ENCODE data around the gene GRM5.

The GRM5 gene

DNA sequence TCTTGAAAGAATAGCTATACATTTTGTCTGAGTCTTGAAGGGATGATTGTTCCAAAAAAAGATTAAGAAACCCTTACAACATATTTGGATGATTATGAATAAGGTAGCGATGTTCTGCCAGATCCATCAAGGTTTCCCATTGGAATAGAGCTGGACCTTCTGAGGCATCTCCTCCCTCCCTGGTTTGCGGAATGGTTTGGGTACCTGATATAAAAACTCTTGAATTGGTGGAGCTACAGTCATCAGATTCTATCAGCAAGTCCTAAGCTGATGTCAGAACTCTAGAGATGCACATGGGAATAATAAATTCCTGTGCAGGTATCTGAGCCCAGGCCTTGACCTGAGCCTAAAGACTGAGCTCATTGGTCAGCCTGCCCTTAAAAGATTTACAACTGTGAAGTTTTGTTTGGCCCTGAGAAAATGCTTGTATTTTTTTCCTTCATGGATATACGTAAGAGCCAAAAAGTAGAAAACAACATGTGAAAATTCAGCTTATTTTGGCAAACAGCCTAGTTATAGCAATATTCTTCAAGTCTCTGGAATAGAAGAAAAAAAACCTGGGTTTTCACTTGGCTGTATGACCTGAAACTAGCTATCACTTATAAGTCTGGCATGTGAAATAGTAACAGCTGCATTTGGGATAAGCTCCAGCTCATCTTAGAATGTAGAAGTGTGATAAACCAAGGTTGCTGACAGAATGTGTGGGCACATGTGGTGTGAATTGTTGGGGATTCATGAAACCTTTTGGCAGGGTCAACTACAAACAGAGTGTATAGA lies 462.5 kb downstream of the GRM5 start:
- DNase-seq = no peak

DNA sequence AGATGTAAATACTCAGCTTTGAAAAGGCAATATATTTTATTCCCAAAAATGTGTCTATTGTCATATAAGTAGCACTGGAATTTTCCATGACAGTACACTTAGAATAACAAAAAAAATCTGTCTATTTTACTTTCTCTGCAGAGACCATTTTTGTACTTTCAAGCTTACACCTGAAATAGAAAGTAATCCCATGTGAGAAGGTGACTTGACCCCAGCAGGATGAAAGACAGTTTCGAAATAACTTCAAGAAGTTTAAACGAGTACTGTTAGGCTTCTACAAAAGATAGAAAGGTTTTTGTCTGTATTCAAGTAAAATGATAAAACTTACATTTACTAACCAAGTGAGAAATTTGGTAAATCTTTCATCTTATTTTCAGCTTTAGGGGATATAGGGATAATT lies 468.4 kb downstream of the GRM5 start:
- no peak for DNase-seq

DNA sequence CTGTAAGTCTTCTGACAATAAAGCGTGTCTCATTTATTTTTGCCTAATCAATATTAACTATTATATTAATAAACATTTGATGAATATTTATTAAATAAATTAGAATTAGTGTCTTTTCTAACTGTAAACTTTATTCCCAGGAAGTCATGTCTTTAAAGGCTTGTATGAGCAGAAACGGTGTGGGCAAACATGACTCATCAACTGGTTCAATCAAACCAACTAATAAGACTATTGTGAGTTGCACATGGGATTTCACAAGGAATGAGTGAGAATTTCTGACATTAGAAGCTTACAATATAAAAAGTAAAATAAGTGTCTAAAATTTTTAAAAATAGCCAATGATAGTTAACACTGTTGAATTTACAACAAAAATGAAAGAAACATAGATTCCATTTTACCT lies 469.0 kb downstream of the GRM5 start:
- no peak for DNase-seq

- no peak for DNase-seq
Observed at GRCh38 chr11:88594274-88594950, 471.4 kb downstream of the GRM5 start.

DNA sequence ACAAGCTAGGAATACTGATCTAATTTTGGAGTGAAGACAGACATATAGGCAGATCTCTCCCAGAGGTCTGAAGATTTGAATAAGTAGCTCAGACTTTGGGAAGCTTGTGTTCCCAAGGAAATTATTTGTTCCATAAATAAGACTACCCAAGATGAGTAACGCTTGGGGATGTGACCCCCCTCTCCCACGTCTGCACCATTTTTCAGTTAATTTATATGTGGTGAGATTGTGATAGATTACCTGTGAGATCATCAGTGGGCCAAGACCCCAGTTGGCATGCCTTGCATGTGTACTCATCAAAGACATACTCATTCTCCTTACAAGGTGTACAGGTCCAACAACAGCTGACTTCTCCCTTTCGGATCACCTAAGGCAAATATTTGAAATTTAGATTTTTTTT lies 475.4 kb downstream of the GRM5 start:
- DNase-seq = no peak

GRCh38 chr11:88583251-88583650 lies 482.5 kb downstream of the GRM5 start:
- no peak for DNase-seq

- no peak for DNase-seq
Observed at GRCh38 chr11:88579466-88579865, 486.3 kb downstream of the GRM5 start.

DNA sequence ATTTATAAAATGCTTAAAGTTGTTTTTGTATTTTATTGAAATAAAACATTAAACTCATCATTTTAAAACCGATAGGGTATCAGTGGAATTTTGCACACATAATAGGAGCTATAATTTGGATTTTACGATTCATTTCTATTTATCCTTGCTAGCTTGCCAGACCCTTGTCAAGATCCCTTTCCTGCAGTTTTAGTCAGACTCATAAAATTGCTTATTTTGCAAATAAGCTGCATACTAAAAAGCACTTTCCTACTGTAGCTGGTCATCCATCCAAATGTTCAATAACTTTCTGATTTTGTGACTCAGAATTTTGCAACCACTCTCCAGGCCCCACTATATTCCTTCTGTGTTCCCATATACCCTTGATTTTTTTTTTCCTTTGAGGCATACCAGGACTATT lies 489.0 kb downstream of the GRM5 start:
- DNase-seq = no peak

DNA sequence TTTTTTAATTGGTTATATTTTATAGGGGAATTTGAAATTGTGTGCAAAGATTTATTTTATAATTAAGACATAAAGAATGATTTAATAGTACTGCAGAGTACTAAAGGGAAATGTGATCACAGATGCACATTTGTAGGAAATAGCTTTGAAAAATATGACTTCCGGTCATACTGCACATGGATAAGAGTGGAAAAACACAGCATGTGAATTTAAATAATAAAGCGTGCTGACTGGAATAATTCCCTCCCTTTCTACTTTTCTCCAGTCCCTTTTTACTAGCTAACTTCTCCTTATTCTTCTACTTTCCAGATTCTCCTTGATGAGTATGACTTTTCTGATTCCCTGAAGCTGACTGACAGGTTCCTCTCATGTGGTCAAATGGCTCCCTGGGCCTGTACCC lies 489.9 kb downstream of the GRM5 start:
- DNase-seq = no peak

GRCh38 chr11:88569342-88569741 lies 496.4 kb downstream of the GRM5 start:
- no peak for DNase-seq

DNA sequence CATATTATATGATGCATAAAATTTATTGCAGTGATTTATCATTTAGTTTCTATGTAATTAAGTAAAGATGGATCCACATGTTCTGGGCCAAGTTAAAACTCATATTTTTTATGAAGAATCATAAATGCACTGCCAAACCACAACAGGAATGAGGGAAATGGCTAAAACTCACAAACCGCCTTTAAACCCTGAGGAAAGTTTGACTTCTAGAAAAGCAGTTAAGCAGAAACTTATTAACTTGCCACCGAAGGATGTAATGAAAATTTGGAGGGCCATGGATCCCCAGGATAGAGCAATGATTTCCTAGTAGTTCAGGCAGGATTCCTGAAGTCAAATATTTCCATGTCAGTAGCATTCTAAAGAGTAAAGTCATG lies 510.0 kb downstream of the GRM5 start:
- DNase-seq = no peak

- DNase-seq = no peak
Observed at GRCh38 chr11:88555018-88555828, 510.6 kb downstream of the GRM5 start.

DNA sequence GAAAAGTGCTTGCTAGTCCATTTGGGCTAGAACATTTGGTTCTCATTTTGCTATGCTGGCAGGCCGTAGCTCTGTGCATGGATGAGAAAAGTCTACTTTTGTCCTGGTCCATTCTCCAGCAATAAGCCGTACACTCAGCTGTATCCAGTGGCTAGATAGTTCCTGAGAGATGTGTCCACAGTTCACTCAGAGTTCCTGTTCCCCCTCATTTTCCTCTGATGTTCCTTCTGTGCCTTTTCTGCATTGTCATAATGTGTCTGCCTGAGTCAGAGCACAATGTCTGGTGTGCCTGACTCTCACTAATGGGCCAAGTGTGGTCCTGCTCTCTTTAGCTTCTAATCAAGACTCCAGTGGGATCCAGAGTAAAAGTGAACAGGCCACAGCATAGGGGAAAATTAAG lies 512.6 kb downstream of the GRM5 start:
- DNase-seq = no peak

DNA sequence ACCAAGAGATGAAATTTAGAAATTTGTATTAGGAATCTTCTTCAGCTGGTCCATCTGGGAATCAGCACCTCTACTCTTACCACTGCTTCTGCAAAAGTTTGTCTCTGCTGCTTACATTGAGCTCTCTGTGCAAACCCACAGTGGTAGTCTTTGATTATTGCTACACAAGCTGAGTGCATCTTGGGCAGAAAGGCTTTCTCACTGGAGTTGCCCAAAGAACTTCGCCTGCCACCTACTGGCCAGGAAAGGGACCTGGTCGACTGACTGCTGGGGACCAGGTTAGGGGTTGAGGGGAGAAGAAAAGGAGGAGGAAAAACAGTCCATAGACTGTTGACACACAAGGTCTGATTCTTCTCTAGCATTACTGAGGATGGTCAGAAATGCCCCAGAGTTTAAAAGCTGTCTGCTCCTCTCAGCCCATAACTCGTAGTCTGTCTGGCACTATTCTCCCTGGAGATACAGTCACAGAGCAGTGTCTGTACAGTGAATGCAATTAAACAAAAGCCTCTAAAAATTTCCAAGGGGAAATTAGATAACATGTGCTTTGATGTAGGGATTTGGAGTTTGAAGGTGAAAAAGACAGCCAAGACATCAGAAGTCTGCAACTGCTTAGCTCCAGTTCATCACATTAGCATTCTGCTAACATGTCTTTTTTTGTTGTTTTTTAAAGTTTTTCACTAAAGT lies 513.3 kb downstream of the GRM5 start:
- DNase-seq = peak; percentile 30

GRCh38 chr11:88544656-88545280 lies 521.0 kb downstream of the GRM5 start:
- DNase-seq = no peak

GRCh38 chr11:88543902-88544655 lies 521.7 kb downstream of the GRM5 start:
- DNase-seq = peak; percentile 80

GRCh38 chr11:88541006-88541405 lies 524.8 kb downstream of the GRM5 start:
- no peak for DNase-seq

DNA sequence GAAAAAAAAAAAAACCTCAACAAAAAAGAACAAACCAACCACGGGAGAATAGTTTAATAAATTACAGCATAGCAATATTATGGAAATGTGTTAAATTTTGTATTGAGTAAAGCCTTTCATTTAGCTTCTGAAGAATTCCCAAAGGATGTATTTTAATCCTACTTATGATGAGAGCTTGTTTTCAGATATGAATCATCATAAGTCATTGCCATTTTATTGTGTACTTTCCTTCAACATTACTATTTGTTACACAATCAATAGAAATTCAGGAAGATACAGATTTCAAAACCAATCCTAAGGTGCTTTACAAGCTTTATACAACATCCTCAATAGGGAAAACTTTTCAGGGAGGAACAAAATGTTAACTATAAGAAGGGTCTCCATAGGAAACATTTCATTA lies 527.7 kb downstream of the GRM5 start:
- DNase-seq = no peak

DNA sequence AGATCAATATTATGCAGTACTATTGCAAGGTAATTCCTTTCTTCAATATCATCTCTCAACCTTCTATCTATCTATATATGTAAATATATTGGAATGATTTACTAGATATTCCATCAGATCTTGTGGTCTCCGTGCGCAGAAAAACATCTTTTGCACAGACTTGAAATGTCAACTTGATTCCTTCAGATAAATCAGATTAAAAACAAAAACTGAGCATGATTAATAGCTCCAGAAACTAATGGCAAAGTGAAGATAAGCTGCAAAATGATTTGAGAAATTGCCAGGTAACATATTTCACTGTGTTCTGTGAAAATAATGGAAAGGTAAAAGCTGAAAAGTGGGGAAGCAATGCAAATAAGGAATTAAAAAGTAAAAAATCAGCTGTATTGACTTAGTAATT lies 528.2 kb downstream of the GRM5 start:
- no peak for DNase-seq

DNA sequence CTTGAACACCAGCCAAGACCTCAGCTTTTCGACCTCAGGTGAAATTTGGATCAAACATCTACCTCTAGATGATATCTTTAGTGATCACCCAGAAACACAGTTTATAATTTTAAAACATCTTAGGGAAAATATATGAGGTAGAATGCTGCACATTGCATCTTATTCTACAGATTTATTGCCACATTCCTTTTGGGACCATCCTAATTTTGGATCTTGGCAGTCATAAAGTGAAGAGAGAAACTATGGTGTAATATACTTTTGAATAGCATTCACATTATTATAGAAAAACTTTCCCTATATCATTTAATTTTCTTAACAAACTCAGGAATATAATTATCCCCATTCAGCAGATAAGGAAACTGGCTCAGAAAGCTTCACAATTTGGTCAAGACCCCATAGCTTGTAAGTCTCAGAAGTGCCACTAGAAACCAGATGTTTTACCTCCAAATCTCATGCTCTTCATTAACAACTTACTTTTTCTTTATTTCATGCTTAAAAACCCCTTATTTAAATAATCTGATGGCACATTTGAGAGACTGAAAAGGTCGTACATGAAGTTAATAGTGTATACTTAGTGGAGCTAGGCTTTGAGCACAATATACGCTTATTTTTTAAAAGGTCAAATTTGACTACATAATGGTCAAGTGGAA lies 529.0 kb downstream of the GRM5 start:
- DNase-seq = no peak

DNA sequence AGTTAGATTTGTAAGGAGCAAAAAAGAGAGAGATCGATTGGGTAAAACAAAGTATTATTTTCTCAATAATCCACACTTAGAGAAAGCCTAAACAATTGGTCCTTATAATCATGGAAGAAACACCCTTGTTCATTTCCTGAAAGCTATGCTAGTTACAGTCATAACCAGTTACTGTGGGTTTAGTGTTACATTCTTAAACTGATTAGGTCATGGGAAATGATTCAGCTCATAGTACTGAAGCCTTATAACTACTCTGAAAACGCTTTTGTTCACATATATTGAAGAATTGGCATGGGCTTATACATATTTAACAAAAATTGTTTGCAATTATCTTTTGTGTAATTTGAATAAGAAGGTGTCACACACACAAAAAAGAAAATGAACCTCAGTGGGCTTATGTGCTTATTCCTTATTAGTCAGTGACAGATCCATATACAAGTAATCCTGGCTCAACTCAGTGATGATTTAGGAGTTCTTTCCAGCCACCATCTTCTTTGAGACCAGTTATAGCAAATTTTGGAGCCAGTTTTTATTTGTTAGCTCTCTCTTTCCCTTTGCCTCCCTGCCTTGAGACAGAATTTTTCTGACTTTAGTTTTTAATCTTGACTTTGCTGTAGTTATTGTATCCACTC lies 529.8 kb downstream of the GRM5 start:
- no peak for DNase-seq
